NCI-H1930 (cell line): ENCODE results near the gene NFATC1.

Experiments
- DNase-seq, 2 experiments: peaks; one replicate each; lab custom pipeline; 2025; lab: John Stamatoyannopoulos, UW

NFATC1 gene

GRCh38 chr18:79389689-79390088 lies 6.0 kb upstream of the NFATC1 start:
- no peak for DNase-seq

GRCh38 chr18:79392226-79392625 lies 3.5 kb upstream of the NFATC1 start:
- DNase-seq, result no peak

GRCh38 chr18:79393181-79393634 lies 2.5 kb upstream of the NFATC1 start:
- DNase-seq, result no peak

GRCh38 chr18:79393635-79394533 lies 1.8 kb upstream of the NFATC1 start:
- peak in 1 of 2 experiments; percentile 36 for DNase-seq

GRCh38 chr18:79394534-79395307 lies 1.0 kb upstream of the NFATC1 start:
- peak in 1 of 2 experiments; percentile 55 for DNase-seq

GRCh38 chr18:79395308-79395640 lies 456 bp upstream of the NFATC1 start:
- DNase-seq, result no peak

GRCh38 chr18:79396431-79397246 lies 909 bp downstream of the NFATC1 start:
- DNase-seq, result peak in 1 of 2 experiments; percentile 46

GRCh38 chr18:79397247-79397829 lies 1.6 kb downstream of the NFATC1 start:
- no peak for DNase-seq

GRCh38 chr18:79397830-79398761 lies 2.4 kb downstream of the NFATC1 start:
- no peak for DNase-seq

- no peak for DNase-seq
These were observed 3.7 kb downstream of the NFATC1 start for GRCh38 chr18:79399275-79400081.

GRCh38 chr18:79400091-79400590 lies 4.4 kb downstream of the NFATC1 start:
- DNase-seq, result peak in 1 of 2 experiments; percentile 40

GRCh38 chr18:79400591-79401381 lies 5.1 kb downstream of the NFATC1 start:
- DNase-seq, result no peak

- no peak for DNase-seq
These were observed 5.9 kb downstream of the NFATC1 start for GRCh38 chr18:79401494-79402208.

GRCh38 chr18:79402209-79402576 lies 6.5 kb downstream of the NFATC1 start:
- no peak for DNase-seq

- DNase-seq, result no peak
These were observed 7.4 kb downstream of the NFATC1 start for GRCh38 chr18:79402977-79403722.

- DNase-seq, result no peak
These were observed 8.2 kb downstream of the NFATC1 start for GRCh38 chr18:79403723-79404566.

GRCh38 chr18:79404567-79404910 lies 8.8 kb downstream of the NFATC1 start:
- DNase-seq, result no peak
